Adipocyte (in vitro differentiated cells): ENCODE data around the gene KNDC1.

Experiments
- DNase-seq: peaks from one replicate; pipeline ENCODE4 v3.0.0-alpha.2; 2015; ENCODE audit warnings: low read depth
- H3K27me3 ChIP-seq: replicated peaks from 2 replicates; pipeline ENCODE4 v1.7.0; 2013; ENCODE audit warnings: mild to moderate bottlenecking, low read length, moderate library complexity; ENCODE audit not compliant: control insufficient read depth, insufficient read depth
- H3K36me3 ChIP-seq: 2 replicates; pipeline ENCODE4 v1.7.0; 2013; ENCODE audit warnings: low read length, mild to moderate bottlenecking, moderate library complexity; ENCODE audit not compliant: control insufficient read depth, insufficient read depth, severe bottlenecking
- H3K4me1 ChIP-seq: 2 replicates; pipeline ENCODE4 v1.7.0; 2013; ENCODE audit warnings: mild to moderate bottlenecking, low read length, moderate library complexity; ENCODE audit not compliant: control insufficient read depth, insufficient read depth
- H3K4me3 ChIP-seq: 2 replicates; pipeline ENCODE4 v1.7.0; 2013; ENCODE audit warnings: mild to moderate bottlenecking, low read length, moderate library complexity
- H3K9ac ChIP-seq: 2 replicates; pipeline ENCODE4 v1.7.0; 2013; ENCODE audit warnings: mild to moderate bottlenecking, low read length, moderate library complexity
- H3K9me3 ChIP-seq: 2 replicates; pipeline ENCODE4 v1.7.0; 2013; ENCODE audit warnings: mild to moderate bottlenecking, low read length, moderate library complexity; ENCODE audit not compliant: control insufficient read depth

KNDC1 gene

DNA sequence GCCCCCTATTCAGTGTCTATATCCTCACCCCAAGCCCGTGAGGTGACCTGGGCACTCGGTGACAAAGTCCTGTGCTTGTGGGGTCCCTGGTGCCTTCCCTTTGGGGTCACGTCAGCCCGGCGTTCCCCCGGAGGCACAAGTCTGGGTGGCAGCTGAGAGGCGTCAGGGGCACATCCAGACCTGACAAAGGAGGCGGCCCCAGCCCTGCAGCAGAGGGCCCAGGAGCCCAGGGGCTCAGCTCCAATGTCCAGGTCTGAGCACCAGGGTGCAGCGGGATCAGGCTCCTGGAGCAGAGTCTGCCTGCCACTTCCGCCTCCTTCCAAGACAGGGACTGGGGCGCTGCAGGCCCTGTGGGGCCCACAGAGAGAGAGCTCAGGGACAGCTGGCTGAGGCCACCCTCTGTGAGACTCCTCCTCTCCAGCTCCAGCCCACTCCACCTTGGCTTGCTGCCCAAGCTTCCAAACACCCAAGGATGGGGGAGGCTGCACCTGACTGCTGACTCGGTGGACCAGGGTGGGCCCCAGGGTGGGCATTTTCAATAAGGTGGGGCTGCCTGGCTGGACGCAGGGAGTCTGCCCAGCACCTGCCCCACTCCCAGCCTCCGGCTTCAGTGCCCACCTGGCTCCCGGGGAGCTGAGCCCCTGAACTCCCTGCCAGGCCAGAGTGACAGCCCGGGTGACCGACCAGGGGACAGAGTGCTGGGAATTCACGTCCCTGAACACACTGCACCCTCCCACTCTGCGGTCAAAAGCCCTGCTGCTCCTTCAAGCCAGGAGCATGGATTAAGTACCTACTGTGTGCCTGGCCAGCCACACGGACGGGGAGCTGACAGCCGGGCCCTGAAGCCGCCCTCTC lies 1.0 kb upstream of the KNDC1 start:
- Histone ChIP-seq H3K27me3 (peaks cover 61% of the 10 kb centered on the region), H3K4me1 (peaks cover 3% of the 10 kb centered on the region), H3K9me3 (no peaks in the 10 kb centered on the region), H3K4me3 (no peak overlapping the region), H3K9ac (no peak overlapping the region), H3K36me3 (no peaks in the 10 kb centered on the region)
- peak; percentile 18 for DNase-seq

DNA sequence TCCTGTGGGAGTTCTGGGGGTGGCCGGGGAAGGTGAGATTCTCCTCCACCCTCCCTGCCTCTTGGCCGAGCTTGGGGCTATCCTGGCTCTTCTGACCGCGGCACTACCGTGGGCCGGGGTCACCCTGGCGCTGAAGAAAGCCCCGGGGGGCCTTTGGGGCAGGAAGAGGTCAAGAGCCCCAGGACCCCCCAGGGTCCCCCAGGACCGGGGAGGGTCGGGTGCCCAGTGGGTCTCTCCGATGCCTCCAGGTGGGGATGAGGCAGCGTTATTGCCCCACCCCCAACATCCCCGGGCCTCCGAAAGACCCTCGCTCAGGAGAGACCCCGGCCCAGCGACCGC lies 439 bp upstream of the KNDC1 start:
- Histone ChIP-seq H3K9me3 (no peaks in the 10 kb centered on the region), H3K9ac (no peak overlapping the region), H3K4me1 (peaks cover 3% of the 10 kb centered on the region), H3K36me3 (no peaks in the 10 kb centered on the region), H3K4me3 (no peak overlapping the region), H3K27me3 (peaks cover 60% of the 10 kb centered on the region)
- DNase-seq: no peak

DNA sequence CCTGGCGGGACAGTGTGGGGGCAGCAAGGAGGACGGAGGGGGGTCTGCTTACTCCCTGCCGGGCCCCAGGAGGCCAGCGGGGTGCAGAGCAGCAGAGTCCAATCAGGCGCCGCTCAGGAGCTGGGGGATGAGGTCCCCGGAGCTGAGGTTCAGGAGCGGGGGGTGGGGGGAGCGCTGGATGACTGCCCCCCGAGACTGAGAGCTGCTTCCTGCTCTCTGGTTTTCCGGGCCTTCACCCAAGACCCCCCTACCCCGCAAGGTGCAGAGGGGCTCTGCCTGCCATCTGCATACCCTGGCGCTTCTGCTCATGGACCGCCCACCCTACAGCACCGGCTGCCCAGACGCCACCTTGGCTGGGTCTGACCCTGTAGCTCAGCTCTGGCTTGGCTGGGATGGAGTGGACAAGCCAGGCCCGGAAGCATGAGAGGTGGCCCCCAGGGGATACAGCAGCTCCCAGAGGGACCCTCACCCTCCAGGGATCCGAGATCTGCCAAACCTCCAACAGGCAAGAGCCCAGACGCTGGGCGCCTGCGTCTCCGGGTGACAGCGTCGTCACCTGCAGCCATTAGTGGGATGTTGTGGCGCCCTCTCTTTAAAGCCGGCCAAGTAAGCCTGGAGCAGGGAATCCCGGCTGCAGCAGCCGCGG lies 930 bp downstream of the KNDC1 start:
- DNase-seq: no peak
- Histone ChIP-seq H3K27me3 (peaks cover 62% of the 10 kb centered on the region), H3K9me3 (no peaks in the 10 kb centered on the region), H3K36me3 (no peaks in the 10 kb centered on the region), H3K9ac (no peak overlapping the region), H3K4me3 (peak overlapping the region; percentile 41), H3K4me1 (peaks cover 3% of the 10 kb centered on the region)

DNA sequence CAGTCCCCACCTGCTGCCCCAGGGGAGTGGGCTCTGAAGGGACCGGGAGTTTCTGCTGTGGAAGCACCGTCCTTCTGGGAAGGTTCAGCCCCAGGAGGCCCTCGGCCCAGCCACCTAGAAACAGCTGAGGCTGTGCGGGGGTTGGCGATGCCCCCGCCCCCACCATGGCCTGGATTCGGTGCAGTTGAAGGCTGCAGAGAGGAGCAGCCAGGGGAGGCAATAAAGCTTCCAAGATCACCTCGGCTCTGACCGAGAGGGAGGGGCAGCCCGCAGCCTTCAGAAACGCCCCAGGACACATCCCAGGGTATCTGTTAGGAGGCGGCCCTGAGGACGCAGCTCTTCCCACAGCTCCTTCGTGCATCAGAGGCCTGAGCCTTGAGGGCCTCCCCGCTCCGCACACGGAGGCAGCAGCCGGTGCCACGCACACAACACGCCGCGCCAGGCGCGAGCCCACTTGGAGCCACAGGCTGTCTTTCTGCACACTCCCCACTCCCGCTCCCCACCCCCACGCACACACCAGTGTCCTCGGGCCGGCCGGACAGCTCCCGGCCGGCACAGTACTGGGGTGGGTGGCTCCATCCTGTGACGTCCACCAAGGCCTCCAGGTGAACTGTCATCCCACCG lies 1.6 kb downstream of the KNDC1 start:
- Histone ChIP-seq H3K4me3 (no peak overlapping the region), H3K9ac (no peak overlapping the region), H3K27me3 (peaks cover 63% of the 10 kb centered on the region), H3K9me3 (no peaks in the 10 kb centered on the region), H3K36me3 (no peaks in the 10 kb centered on the region), H3K4me1 (peaks cover 3% of the 10 kb centered on the region)
- DNase-seq: no peak

DNA sequence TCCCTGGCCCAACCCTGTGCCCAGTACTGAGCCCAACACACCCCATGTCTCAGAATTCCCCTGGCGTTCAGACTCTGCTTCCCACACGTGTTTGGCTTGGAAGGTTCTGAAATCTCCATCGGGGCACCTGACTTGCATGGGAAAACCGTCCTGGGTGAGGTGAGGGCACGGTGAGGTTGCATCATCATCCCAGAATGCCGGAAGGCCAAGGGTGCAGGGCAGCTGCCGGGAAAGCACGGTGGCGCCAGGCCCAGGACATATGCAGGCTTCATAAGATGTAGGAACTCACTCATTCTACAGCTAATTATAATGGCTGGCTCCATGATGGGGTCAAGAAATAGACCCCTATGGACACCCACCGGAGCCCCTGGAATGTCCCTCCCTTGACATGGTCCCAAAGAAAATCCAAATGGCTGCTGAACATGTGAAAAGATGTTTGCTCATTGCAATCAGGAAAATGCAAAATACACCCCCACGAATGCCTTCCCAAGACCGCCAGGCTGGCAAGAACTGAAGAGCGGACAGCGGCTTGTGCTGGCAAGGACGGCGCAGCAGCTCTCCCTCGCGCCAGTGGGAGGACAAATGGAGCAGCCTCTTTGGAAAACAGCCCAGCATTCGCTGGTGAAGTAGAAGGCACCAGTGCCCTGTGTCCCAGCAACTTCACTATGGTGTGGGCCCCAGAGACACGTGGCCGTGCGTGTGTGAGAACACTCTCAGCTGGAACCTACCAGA lies 2.3 kb downstream of the KNDC1 start:
- Histone ChIP-seq H3K27me3 (peaks cover 65% of the 10 kb centered on the region), H3K36me3 (no peaks in the 10 kb centered on the region), H3K4me1 (peaks cover 3% of the 10 kb centered on the region), H3K4me3 (no peak overlapping the region), H3K9me3 (no peaks in the 10 kb centered on the region), H3K9ac (no peak overlapping the region)
- no peak for DNase-seq

DNA sequence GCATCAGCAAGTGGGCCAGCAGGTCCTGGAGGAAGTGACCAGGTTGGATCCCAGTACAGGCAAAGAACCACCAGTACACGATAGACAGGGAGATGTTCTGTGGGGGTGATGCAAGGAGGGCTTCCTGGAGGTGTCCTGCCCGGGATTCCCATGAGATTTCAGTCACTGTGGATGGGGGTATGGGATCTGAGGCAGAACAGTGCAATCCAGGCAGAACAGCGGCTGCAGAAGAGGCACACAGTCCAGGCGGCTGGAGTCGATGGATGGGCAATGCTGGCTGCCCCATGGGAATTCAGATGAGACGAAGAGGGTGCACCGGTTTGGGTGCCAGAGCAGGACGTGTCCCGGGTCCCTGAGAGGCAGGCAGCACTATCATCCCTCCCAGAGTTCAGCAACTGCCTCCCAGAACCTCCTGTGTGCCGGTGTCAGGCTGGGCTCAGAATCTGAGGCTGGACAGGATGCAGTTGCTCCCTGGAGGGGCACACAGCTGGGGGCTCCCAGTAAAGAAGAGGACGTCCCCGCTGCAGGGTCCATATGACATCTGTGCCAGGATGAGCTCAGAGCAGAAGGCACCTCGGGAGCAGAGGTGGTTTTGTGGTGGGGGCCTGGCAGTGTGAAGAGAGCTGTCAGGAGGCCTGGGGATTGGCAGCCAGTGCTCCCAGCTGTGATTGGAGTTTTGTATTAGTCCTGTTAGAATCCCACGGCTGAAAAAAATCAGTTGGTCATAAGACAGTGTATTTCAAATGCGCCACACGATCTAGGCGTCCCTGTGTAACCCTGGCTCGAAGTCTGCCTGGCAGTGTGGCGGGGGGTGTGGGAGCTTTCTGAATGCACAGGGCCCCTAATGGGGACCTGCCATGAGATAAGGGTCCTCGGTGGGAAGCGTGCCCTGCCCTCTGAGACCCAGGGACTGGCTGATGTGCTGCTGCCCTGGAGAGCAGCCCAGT lies 3.2 kb downstream of the KNDC1 start:
- H3K9ac ChIP-seq: no peak overlapping the region
- H3K27me3 ChIP-seq: peaks cover 63% of the 10 kb centered on the region
- no peaks in the 10 kb centered on the region for H3K36me3 ChIP-seq
- H3K9me3 ChIP-seq: no peaks in the 10 kb centered on the region
- no peak overlapping the region for H3K4me3 ChIP-seq
- H3K4me1 ChIP-seq: peaks cover 3% of the 10 kb centered on the region
- no peak for DNase-seq

DNA sequence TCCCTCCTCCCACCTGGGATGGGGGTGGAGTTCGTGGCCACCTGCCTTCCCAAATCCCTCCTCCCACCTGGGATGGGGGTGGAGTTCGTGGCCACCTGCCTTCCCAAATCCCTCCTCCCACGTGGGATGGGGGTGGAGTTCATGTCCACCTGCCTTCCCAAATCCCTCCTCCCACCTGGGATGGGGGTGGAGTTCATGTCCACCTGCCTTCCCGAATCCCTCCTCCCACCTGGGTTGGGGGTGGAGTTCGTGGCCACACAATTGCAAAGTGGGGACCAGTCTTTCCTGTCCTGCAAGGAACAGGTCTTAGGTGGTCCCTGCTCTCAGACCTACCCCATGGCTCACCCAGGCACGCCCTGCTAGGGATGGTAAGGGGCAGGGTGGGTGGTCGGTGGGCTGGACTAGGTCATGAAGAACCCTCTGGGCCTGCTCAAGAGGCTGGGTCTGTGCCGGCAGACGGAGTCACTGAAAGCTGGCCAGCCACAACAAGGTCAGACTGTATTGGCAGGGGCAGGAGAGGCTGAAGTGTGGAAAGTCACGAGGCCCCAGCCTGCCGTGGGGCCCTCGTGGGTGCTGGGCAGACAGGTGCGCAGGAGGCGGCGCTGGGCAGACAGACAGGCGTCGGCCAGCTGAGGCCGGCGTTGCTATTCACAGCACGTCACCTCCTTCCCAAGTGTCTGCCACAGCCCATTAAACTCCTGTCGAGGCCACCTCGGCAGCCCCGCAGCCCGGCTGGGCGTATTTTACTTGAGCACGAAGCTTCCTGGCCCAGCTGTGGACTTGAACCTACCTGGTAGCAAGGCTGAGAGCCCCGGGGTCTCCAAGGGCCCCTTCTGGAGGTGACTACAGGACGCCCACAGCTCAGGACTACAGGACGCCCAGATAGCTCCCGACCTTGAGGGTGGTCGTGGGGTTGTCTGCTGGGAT lies 4.1 kb downstream of the KNDC1 start:
- Histone ChIP-seq H3K9ac (no peak overlapping the region), H3K9me3 (no peaks in the 10 kb centered on the region), H3K4me1 (peaks cover 3% of the 10 kb centered on the region), H3K27me3 (peaks cover 57% of the 10 kb centered on the region), H3K36me3 (no peaks in the 10 kb centered on the region), H3K4me3 (no peak overlapping the region)
- DNase-seq: no peak

DNA sequence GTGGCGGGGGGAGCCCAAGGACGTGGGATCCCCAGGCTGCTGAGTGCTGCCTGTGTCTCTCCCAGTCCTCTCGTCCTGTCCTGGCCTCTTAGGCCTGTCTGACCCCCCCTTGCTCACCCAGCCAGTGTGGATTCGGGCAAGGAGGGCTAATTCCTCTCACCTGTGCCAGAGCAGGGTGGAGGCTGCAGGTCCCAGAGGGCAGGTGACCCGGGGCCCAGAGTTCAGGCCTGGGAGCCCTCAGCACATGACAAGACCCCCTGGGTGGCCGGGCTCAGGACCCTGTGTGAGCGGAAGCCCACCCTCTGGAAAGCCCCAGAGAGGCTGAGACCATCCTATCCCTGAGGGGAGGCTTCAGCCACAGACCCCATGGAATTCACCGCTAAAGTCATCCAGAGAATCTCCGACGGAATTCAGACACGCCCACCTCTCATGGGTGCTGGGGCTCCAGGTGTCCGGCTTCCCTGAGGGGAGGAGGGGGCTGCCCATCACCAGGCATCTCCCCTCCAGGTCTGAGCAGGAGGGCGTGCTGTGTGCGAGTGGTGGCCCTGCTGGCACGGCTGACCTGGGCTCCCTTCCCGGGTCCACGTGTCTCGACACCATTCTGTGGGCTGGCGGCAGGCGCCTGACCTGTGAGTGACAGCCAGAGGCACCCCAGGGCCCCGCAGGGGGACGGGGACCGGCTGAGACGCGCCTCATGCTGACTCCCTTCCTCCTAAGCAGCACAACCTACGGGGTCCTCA lies 5.0 kb downstream of the KNDC1 start:
- Histone ChIP-seq H3K27me3 (peaks cover 53% of the 10 kb centered on the region), H3K4me1 (peaks cover 3% of the 10 kb centered on the region), H3K36me3 (no peaks in the 10 kb centered on the region), H3K9me3 (no peaks in the 10 kb centered on the region), H3K4me3 (no peak overlapping the region), H3K9ac (no peak overlapping the region)
- no peak for DNase-seq

DNA sequence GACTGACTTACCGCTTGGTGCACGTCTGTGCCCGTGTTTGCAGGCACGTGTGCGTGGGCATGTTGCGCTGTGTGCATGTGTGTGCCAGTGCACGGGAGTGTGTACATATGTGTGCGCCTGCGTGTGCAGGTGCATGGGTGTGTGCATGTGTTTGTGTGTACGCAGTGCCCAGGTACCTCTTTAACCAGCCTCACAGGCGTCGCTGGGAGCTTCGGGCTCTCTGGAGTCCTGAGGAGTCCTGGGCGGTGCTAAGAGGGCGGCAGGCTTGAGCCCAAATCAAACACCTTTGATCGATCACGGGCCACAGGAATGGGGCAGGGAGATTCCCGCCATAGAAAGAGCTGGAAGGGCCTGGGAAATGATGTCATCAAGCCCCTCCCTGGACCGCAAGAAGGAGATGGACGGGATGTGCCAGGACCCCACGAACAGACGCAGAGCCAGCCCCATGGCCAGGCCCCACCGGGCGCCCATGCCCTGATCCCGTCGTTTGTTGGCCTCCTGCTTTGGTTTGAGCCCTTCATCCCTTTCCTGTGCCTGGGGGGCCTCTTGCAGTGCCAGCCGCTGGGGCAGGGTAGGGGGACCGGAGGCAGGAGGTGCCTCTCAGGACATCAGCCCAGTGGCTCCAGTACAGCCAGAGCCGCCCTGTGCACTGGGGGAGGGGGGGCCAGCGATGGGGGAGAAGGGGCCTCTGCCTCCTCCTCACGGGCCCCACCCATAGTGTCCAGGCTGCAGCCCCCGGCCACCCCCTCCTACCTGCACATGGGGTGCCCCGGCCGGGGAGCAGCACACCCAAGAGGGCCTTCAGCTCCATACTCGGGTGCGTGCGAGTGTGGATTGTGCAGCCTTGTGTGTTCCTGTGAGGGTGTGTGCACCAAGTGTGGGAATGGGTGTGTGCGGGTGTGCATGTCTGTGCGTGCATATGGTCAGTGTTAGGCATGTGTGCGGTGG lies 5.8 kb downstream of the KNDC1 start:
- Histone ChIP-seq H3K27me3 (peaks cover 50% of the 10 kb centered on the region), H3K4me1 (no peaks in the 10 kb centered on the region), H3K9me3 (no peaks in the 10 kb centered on the region), H3K9ac (no peak overlapping the region), H3K4me3 (no peak overlapping the region), H3K36me3 (no peaks in the 10 kb centered on the region)
- no peak for DNase-seq
